CD14-positive monocyte (primary cell): ENCODE measurements around the gene RLN2. TPM values are rescaled to one million over a fixed set of nuclear protein-coding genes. Genes with fewer than 3 reads are reported as not detected.
"Not testable (repeated sequence)": the region's sequence is repeated elsewhere in the genome, so short reads cannot be mapped to it uniquely, and the experiment has no call there.

Experiments
- DNase-seq, 3 donors: peaks; one replicate each; pipeline ENCODE4 v3.0.0-alpha.2; 2011 to 2022
- H2AFZ ChIP-seq: 2 replicates; pipeline ENCODE4 v1.6.0; 2012; ENCODE audit warnings: mild to moderate bottlenecking, low read depth, low read length, inconsistent platforms; ENCODE audit not compliant: insufficient read depth, poor library complexity, severe bottlenecking
- H3K27ac ChIP-seq, 2 donors: 1 replicate in 1 of 2; 2 replicates in 1 of 2; pipeline ENCODE4 v1.5.1; 2012 to 2013; ENCODE audit warnings: low read length in 2 of 2, control low read depth in 1 of 2, inconsistent platforms in 1 of 2, low read depth in 1 of 2, mild to moderate bottlenecking in 1 of 2
- H3K27me3 ChIP-seq, 2 donors: one replicate each; pipeline versions ENCODE4 v1.6.0 to v1.6.1; 2011 to 2013; ENCODE audit warnings: low read length in 2 of 2; ENCODE audit not compliant: control insufficient read depth in 2 of 2, insufficient read depth in 2 of 2
- H3K36me3 ChIP-seq, 2 donors: replicated peaks in 1 of 2; 1 replicate in 1 of 2; 2 replicates in 1 of 2; pipeline versions ENCODE4 v1.5.1 to v1.6.1; 2012 to 2013; ENCODE audit warnings: low read length in 2 of 2, control low read depth in 1 of 2, inconsistent platforms in 1 of 2, mild to moderate bottlenecking in 1 of 2; ENCODE audit not compliant: insufficient read depth in 2 of 2, control insufficient read depth in 1 of 2
- H3K4me1 ChIP-seq, 2 donors: 1 replicate in 1 of 2; 2 replicates in 1 of 2; pipeline versions ENCODE4 v1.5.1 to v1.6.1; 2012 to 2013; ENCODE audit warnings: low read length in 2 of 2, control low read depth in 1 of 2, inconsistent platforms in 1 of 2, mild to moderate bottlenecking in 1 of 2, moderate library complexity in 1 of 2; ENCODE audit not compliant: insufficient read depth in 2 of 2, control insufficient read depth in 1 of 2
- H3K4me2 ChIP-seq: replicated peaks from 2 replicates; pipeline ENCODE3; 2012; ENCODE audit warnings: low read length, moderate library complexity, mild to moderate bottlenecking; ENCODE audit not compliant: poor library complexity, severe bottlenecking; ENCODE audit errors: extremely low read depth
- H3K4me3 ChIP-seq, 3 experiments: fragments of 200-600 bp in 1 of 3; sonication (generic) in 1 of 3; replicated peaks in 1 of 3; 1 replicate in 2 of 3; 2 replicates in 1 of 3; pipeline ENCODE4 v1.5.1; 2011 to 2013; ENCODE audit warnings: low read length in 3 of 3, mild to moderate bottlenecking in 3 of 3, control low read depth in 2 of 3, low read depth in 2 of 3, inconsistent platforms in 1 of 3, moderate library complexity in 1 of 3
- H3K79me2 ChIP-seq: 2 replicates; pipeline ENCODE4 v1.6.0; 2012; ENCODE audit warnings: mild to moderate bottlenecking, control low read depth, inconsistent platforms, low read length, moderate library complexity; ENCODE audit not compliant: insufficient read depth
- H3K9ac ChIP-seq: 2 replicates; pipeline ENCODE4 v1.6.0; 2017; ENCODE audit warnings: low read length, mild to moderate bottlenecking; ENCODE audit not compliant: insufficient read depth, poor library complexity, severe bottlenecking
- H3K9me3 ChIP-seq, 2 donors: replicated peaks in 1 of 2; 1 replicate in 1 of 2; 2 replicates in 1 of 2; pipeline versions ENCODE4 v1.5.1 to v1.6.1; 2012 to 2013; ENCODE audit warnings: low read length in 2 of 2, control low read depth in 1 of 2; ENCODE audit not compliant: control insufficient read depth in 1 of 2, insufficient read depth in 1 of 2
- H4K20me1 ChIP-seq: 2 replicates; pipeline ENCODE4 v1.6.0; 2012; ENCODE audit warnings: mild to moderate bottlenecking, low read length, control low read depth, moderate library complexity; ENCODE audit not compliant: insufficient read depth
- H3K27ac Mint-ChIP-seq, 7 donors: one replicate each; pipeline ENCODE4 v1.8.0; 2020; ENCODE audit warnings: mild to moderate bottlenecking in 7 of 7, mixed read lengths in 7 of 7, moderate library complexity in 6 of 7, inconsistent platforms in 2 of 7
- H3K27me3 Mint-ChIP-seq, 3 donors: one replicate each; pipeline ENCODE4 v1.8.0; 2021 to 2022; ENCODE audit warnings: low read depth in 3 of 3, mild to moderate bottlenecking in 3 of 3, mixed read lengths in 3 of 3, moderate library complexity in 3 of 3, inconsistent platforms in 1 of 3
- H3K36me3 Mint-ChIP-seq, 2 donors: one replicate each; pipeline ENCODE4 v1.8.0; 2020; ENCODE audit warnings: mixed read lengths in 2 of 2, inconsistent platforms in 1 of 2, mild to moderate bottlenecking in 1 of 2
- H3K4me1 Mint-ChIP-seq: one replicate; pipeline ENCODE4 v1.8.0; 2020; ENCODE audit warnings: mild to moderate bottlenecking, mixed read lengths
- H3K4me3 Mint-ChIP-seq, 2 donors: one replicate each; pipeline ENCODE4 v1.8.0; 2020; ENCODE audit warnings: mild to moderate bottlenecking in 2 of 2, mixed read lengths in 2 of 2, moderate library complexity in 1 of 2
- H3K9me3 Mint-ChIP-seq, 7 donors: one replicate each; pipeline ENCODE4 v1.8.0; 2020 to 2022; ENCODE audit warnings: mixed read lengths in 7 of 7, mild to moderate bottlenecking in 6 of 7, moderate library complexity in 6 of 7, inconsistent platforms in 2 of 7
- CTCF ChIP-seq: fragments of 200-600 bp; IDR thresholded peaks from one replicate; pipeline ENCODE4 v1.8.0; 2022; ENCODE audit warnings: antibody characterized with exemption, mild to moderate bottlenecking
- WGBS: methylation state at CpG from one replicate; pipeline ENCODE4 v1.1.5; 2013; ENCODE audit warnings: missing lambda C conversion rate; ENCODE audit not compliant: insufficient coverage; 5-methylcytosine and 5-hydroxymethylcytosine counted together
- intact Hi-C, 2 donors: fragments of 100-400 bp; cut with micrococcal nuclease; formaldehyde crosslinking; loops; one replicate each; pipeline versions ENCODE4 v1.15.0 to v1.15.1; 2023
- polyA plus RNA-seq, 3 donors: library from polyadenylated mRNA; depleted of rRNA in 1 of 3; unstranded in 2 of 3; stranded (reverse) in 1 of 3; fragments of 300-500 nt in 2 of 3; fragments of >200 nt in 1 of 3; fragmentation: Illumina TruSeq in 2 of 3; gene quantifications; 1 replicate in 2 of 3; 2 replicates in 1 of 3; pipeline ENCODE4 v1.2.3, GENCODE V29; 2012 to 2021

The RLN2 gene
- polyA plus RNA-seq, 3 donors, result not detected

- no peaks in the 10 kb centered on the region for H3K36me3 Mint-ChIP-seq
- Histone ChIP-seq H3K36me3 (no peaks in the 10 kb centered on the region), H3K4me1 (no peaks in the 10 kb centered on the region), H3K27ac (no peak overlapping the region), H3K27me3 (no peaks in the 10 kb centered on the region), H3K9ac (no peak overlapping the region), H2AFZ (no peak overlapping the region), H3K9me3 (no peaks in the 10 kb centered on the region), H3K4me3 (no peak overlapping the region), H3K79me2 (no peaks in the 10 kb centered on the region), H4K20me1 (no peaks in the 10 kb centered on the region), H3K4me2 (no peak overlapping the region)
- H3K9me3 Mint-ChIP-seq, result peaks cover 0 to 13% (median 5%) of the 10 kb centered on the region in 7 donors
- no peak overlapping the region for H3K4me3 Mint-ChIP-seq
- no peak for TF ChIP-seq CTCF
- peaks cover 2% of the 10 kb centered on the region for H3K4me1 Mint-ChIP-seq
- H3K27me3 Mint-ChIP-seq, result peaks cover 0 to 4% (median 0%) of the 10 kb centered on the region in 3 donors
- WGBS, result 96% methylated on average over 10 of the region's 10 CpGs
- intact Hi-C loops, result loop anchor here in 1 of 2 donors (10.0 kb wide), 1 partner anchor 48 kb away; no protein-coding TSS in a partner anchor
- DNase-seq, result no peak
- H3K27ac Mint-ChIP-seq, result no peak overlapping the region
Measured at GRCh38 chr9:5326893-5327548, 22.5 kb upstream of the RLN2 start.

- Mint-ChIP-seq H3K4me3 (no peak overlapping the region), H3K4me1 (peaks cover 11% of the 10 kb centered on the region), H3K27me3 (peaks cover 0 to 4% (median 3%) of the 10 kb centered on the region in 3 donors), H3K36me3 (no peaks in the 10 kb centered on the region), H3K27ac (peak overlapping the region in 1 of 7 donors; percentile 54), H3K9me3 (peaks cover 0 to 13% (median 5%) of the 10 kb centered on the region in 7 donors)
- no peak for DNase-seq
- intact Hi-C loops, result loop anchor here in 1 of 2 donors (10.0 kb wide), 1 partner anchor 49 kb away; no protein-coding TSS in a partner anchor
- no peak overlapping the region for H3K4me2 ChIP-seq
- H3K27ac ChIP-seq, result no peak overlapping the region
- H3K4me1 ChIP-seq, result peaks cover 0 to 6% of the 10 kb centered on the region in 2 donors
- H3K79me2 ChIP-seq, result no peaks in the 10 kb centered on the region
- no peaks in the 10 kb centered on the region for H4K20me1 ChIP-seq
- no peak overlapping the region for H3K9ac ChIP-seq
- H3K4me3 ChIP-seq, result no peak overlapping the region
- H3K27me3 ChIP-seq, result no peaks in the 10 kb centered on the region
- no peak overlapping the region for H2AFZ ChIP-seq
- H3K36me3 ChIP-seq, result no peaks in the 10 kb centered on the region
- TF ChIP-seq CTCF, result no peak
- no peaks in the 10 kb centered on the region for H3K9me3 ChIP-seq
Measured at GRCh38 chr9:5326187-5326586, 21.7 kb upstream of the RLN2 start.

- H3K27me3 ChIP-seq, H3K9me3 Mint-ChIP-seq, H3K4me1 ChIP-seq, H3K9ac ChIP-seq, DNase-seq, H4K20me1 ChIP-seq, H3K36me3 ChIP-seq, H3K4me3 ChIP-seq, H3K79me2 ChIP-seq, H3K4me2 ChIP-seq, H2AFZ ChIP-seq, H3K27ac ChIP-seq, H3K27me3 Mint-ChIP-seq, H3K36me3 Mint-ChIP-seq, H3K9me3 ChIP-seq, H3K4me3 Mint-ChIP-seq: not testable (repeated sequence)
- no CpG with 5 or more reads among the region's 1 CpG for WGBS
- Mint-ChIP-seq H3K4me1 (peaks cover 12% of the 10 kb centered on the region), H3K27ac (peak overlapping the region in 1 of 7 donors; percentile 82)
- intact Hi-C loops, result loop anchor here in 1 of 2 donors (10.0 kb wide), 1 partner anchor 53 kb away; no protein-coding TSS in a partner anchor
Measured at GRCh38 chr9:5321601-5322000, 17.1 kb upstream of the RLN2 start.
